Erythroblast (primary cell): ENCODE measurements around the gene HDAC3.

Experiments
- GATA1 ChIP-seq: IDR thresholded peaks from 2 replicates; pipeline ENCODE4 v1.6.1; 2011; ENCODE audit warnings: low read depth, mild to moderate bottlenecking, control low read depth, low read length, moderate library complexity
- POLR2A ChIP-seq: IDR thresholded peaks from 2 replicates; pipeline ENCODE4 v1.6.1; 2011; ENCODE audit warnings: mild to moderate bottlenecking, low read length

- no peak for TF ChIP-seq POLR2A
- TF ChIP-seq GATA1: no peak
These were observed 28.6 kb downstream of the HDAC3 start for GRCh38 chr5:141608046-141608445.
